Neural progenitor cell (in vitro differentiated cells): ENCODE results near the gene STK36. TPM values are rescaled to one million over a fixed set of nuclear protein-coding genes. Genes with fewer than 3 reads are reported as not detected.
A peak's percentile ranks its signal among the peaks of the same experiment; 100 is the strongest.
"Not testable (repeated sequence)": the region's sequence is repeated elsewhere in the genome, so short reads cannot be mapped to it uniquely, and the experiment has no call there.

Source experiments
- DNase-seq: peaks from one replicate; pipeline ENCODE4 v3.0.0-alpha.2; 2016; ENCODE audit warnings: low spot score
- H2AFZ ChIP-seq: fragments of 200-600 bp; sonication (generic); replicated peaks from 2 replicates; pipeline ENCODE4 v1.6.1; 2016; ENCODE audit warnings: antibody characterized with exemption
- H3F3A ChIP-seq: fragments of 200-600 bp; sonication (generic); 2 replicates; pipeline ENCODE4 v1.6.1; 2016; ENCODE audit warnings: antibody characterized with exemption, low read depth
- H3K27ac ChIP-seq: fragments of 200-600 bp; sonication (generic); 2 replicates; pipeline ENCODE4 v1.5.1; 2016; ENCODE audit warnings: mild to moderate bottlenecking
- H3K27me3 ChIP-seq: fragments of 200-600 bp; sonication (generic); 2 replicates; pipeline ENCODE4 v1.6.1; 2016; ENCODE audit warnings: mild to moderate bottlenecking, moderate library complexity
- H3K36me3 ChIP-seq: fragments of 200-600 bp; sonication (generic); 2 replicates; pipeline ENCODE4 v1.5.1; 2016
- H3K4me1 ChIP-seq: fragments of 200-600 bp; sonication (generic); 2 replicates; pipeline ENCODE4 v1.6.1; 2016; ENCODE audit warnings: mixed run types
- H3K4me2 ChIP-seq: fragments of 200-600 bp; sonication (generic); 2 replicates; pipeline ENCODE4 v1.6.1; 2016
- H3K4me3 ChIP-seq: fragments of 200-600 bp; sonication (generic); 2 replicates; pipeline ENCODE4 v1.5.1; 2016
- H3K79me2 ChIP-seq: fragments of 200-600 bp; sonication (generic); 2 replicates; pipeline ENCODE4 v1.6.1; 2016; ENCODE audit warnings: low read depth
- H3K9ac ChIP-seq: fragments of 200-600 bp; sonication (generic); 2 replicates; pipeline ENCODE4 v1.6.1; 2016
- H3K9me3 ChIP-seq: fragments of 200-600 bp; sonication (generic); 2 replicates; pipeline ENCODE4 v1.5.1; 2016; ENCODE audit warnings: low read depth
- H4K20me1 ChIP-seq: fragments of 200-600 bp; sonication (generic); 2 replicates; pipeline ENCODE4 v1.6.1; 2016; ENCODE audit warnings: low read depth
- H3K27ac Mint-ChIP-seq: 3 replicates; pipeline ENCODE4 v1.8.0; 2021; ENCODE audit warnings: mixed read lengths
- H3K27me3 Mint-ChIP-seq: 2 replicates; pipeline ENCODE4 v1.8.0; 2022; ENCODE audit warnings: low read depth, mild to moderate bottlenecking, inconsistent platforms, moderate library complexity, mixed read lengths; ENCODE audit not compliant: insufficient read depth
- H3K36me3 Mint-ChIP-seq: 3 replicates; pipeline ENCODE4 v1.8.0; 2021; ENCODE audit warnings: mixed read lengths
- H3K4me1 Mint-ChIP-seq: 3 replicates; pipeline ENCODE4 v1.8.0; 2021; ENCODE audit warnings: mixed read lengths
- H3K4me3 Mint-ChIP-seq: 3 replicates; pipeline ENCODE4 v1.8.0; 2021; ENCODE audit warnings: mild to moderate bottlenecking, moderate library complexity, mixed read lengths
- H3K9me3 Mint-ChIP-seq: 3 replicates; pipeline ENCODE4 v1.8.0; 2020; ENCODE audit warnings: mixed read lengths
- EZH2 ChIP-seq: fragments of 200-600 bp; sonication (generic); IDR thresholded peaks from 2 replicates; pipeline ENCODE4 v1.6.1; 2017; ENCODE audit warnings: antibody characterized with exemption, mild to moderate bottlenecking, moderate library complexity
- EZH2phosphoT487 ChIP-seq: fragments of 200-600 bp; sonication (generic); IDR thresholded peaks from 2 replicates; pipeline ENCODE4 v1.6.1; 2017; ENCODE audit warnings: antibody characterized with exemption
- total RNA-seq: library from RNA; depleted of rRNA; stranded (reverse); fragments of >200 nt; gene quantifications from 2 replicates; pipeline ENCODE4 v1.2.3, GENCODE V29; 2015; ENCODE audit warnings: low replicate concordance
- TF ChIP-seq, protein P1 (sequence below): fragments of 200-600 bp; sonication (generic); IDR thresholded peaks from 2 replicates; pipeline ENCODE4 v1.5.1; 2017; ENCODE audit warnings: antibody characterized with exemption, mild to moderate bottlenecking

The STK36 gene
- total RNA-seq, 1 donor from 2014 or later: 61.4 TPM

DNA sequence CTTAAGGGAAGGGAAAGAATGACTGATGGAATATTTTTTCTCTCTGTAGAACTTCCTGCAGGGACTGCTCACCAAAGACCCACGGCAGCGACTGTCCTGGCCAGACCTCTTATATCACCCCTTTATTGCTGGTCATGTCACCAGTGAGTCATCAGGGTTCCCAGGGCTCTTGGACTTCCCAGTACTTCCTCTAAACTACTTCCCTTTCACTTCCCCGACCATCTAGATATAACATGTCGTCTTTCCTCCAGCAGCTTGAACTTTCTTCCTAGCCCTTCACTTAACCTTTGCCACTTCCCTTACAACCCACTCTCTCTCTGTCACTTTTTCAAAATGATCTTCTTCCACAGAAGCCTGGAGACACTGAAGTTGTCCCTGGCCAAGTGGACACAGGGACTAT is 7.2 kb downstream of the STK36 start:
- H3K4me1 Mint-ChIP-seq: no peaks in the 10 kb centered on the region
- H3K27me3 Mint-ChIP-seq: peaks cover 3% of the 10 kb centered on the region
- no peak overlapping the region for H3K27ac Mint-ChIP-seq
- Histone ChIP-seq H3K27me3 (no peaks in the 10 kb centered on the region), H3F3A (no peaks in the 10 kb centered on the region), H3K9ac (no peak overlapping the region), H2AFZ (no peak overlapping the region), H3K4me2 (no peak overlapping the region), H3K9me3 (no peaks in the 10 kb centered on the region), H3K27ac (no peak overlapping the region), H3K36me3 (no peaks in the 10 kb centered on the region), H3K4me1 (no peaks in the 10 kb centered on the region), H3K79me2 (no peaks in the 10 kb centered on the region), H4K20me1 (no peaks in the 10 kb centered on the region), H3K4me3 (no peak overlapping the region)
- no peaks in the 10 kb centered on the region for H3K9me3 Mint-ChIP-seq
- TF ChIP-seq EZH2 (no peak), EZH2phosphoT487 (no peak)
- TF ChIP-seq, protein P1, sequence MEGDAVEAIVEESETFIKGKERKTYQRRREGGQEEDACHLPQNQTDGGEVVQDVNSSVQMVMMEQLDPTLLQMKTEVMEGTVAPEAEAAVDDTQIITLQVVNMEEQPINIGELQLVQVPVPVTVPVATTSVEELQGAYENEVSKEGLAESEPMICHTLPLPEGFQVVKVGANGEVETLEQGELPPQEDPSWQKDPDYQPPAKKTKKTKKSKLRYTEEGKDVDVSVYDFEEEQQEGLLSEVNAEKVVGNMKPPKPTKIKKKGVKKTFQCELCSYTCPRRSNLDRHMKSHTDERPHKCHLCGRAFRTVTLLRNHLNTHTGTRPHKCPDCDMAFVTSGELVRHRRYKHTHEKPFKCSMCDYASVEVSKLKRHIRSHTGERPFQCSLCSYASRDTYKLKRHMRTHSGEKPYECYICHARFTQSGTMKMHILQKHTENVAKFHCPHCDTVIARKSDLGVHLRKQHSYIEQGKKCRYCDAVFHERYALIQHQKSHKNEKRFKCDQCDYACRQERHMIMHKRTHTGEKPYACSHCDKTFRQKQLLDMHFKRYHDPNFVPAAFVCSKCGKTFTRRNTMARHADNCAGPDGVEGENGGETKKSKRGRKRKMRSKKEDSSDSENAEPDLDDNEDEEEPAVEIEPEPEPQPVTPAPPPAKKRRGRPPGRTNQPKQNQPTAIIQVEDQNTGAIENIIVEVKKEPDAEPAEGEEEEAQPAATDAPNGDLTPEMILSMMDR: no peak
- peaks cover 18% of the 10 kb centered on the region for H3K36me3 Mint-ChIP-seq
- no peak for DNase-seq
- H3K4me3 Mint-ChIP-seq: no peak overlapping the region

DNA sequence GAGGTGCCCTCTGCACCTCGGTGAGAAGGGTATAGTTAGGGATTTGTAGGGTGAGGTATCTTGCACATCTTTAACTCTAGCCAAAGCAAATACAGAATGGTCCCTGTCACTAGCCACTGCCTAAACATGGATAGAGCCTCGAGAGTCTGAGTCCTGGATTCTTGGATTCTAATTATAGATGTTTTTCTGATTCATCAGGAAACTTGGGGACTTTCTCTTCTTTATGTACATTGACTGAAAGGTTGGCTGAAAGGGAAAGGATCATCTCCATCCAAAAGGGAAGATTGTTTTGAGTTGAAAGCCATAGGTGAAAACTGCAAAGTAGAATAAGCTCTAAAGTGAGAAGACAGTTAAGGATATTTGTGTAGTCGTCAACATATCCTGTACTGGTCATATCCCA is 8.2 kb downstream of the STK36 start:
- H3K9me3 Mint-ChIP-seq: no peaks in the 10 kb centered on the region
- no peaks in the 10 kb centered on the region for H3K4me1 Mint-ChIP-seq
- H3K36me3 Mint-ChIP-seq: peaks cover 20% of the 10 kb centered on the region
- H3K9me3 ChIP-seq: no peaks in the 10 kb centered on the region
- TF ChIP-seq, protein P1: no peak
- TF ChIP-seq EZH2 (no peak), EZH2phosphoT487 (no peak)
- no peaks in the 10 kb centered on the region for H3K4me1 ChIP-seq
- H3K27ac Mint-ChIP-seq: no peak overlapping the region
- no peak overlapping the region for H3K4me3 ChIP-seq
- no peak overlapping the region for H3K4me3 Mint-ChIP-seq
- no peaks in the 10 kb centered on the region for H4K20me1 ChIP-seq
- H3K9ac ChIP-seq: no peak overlapping the region
- H3K27me3 Mint-ChIP-seq: peaks cover 3% of the 10 kb centered on the region
- H3K27me3 ChIP-seq: no peaks in the 10 kb centered on the region
- H3F3A ChIP-seq: peaks cover 4% of the 10 kb centered on the region
- DNase-seq: no peak
- H3K4me2 ChIP-seq: no peak overlapping the region
- H2AFZ ChIP-seq: no peak overlapping the region
- no peaks in the 10 kb centered on the region for H3K79me2 ChIP-seq
- H3K36me3 ChIP-seq: no peaks in the 10 kb centered on the region
- no peak overlapping the region for H3K27ac ChIP-seq

DNA sequence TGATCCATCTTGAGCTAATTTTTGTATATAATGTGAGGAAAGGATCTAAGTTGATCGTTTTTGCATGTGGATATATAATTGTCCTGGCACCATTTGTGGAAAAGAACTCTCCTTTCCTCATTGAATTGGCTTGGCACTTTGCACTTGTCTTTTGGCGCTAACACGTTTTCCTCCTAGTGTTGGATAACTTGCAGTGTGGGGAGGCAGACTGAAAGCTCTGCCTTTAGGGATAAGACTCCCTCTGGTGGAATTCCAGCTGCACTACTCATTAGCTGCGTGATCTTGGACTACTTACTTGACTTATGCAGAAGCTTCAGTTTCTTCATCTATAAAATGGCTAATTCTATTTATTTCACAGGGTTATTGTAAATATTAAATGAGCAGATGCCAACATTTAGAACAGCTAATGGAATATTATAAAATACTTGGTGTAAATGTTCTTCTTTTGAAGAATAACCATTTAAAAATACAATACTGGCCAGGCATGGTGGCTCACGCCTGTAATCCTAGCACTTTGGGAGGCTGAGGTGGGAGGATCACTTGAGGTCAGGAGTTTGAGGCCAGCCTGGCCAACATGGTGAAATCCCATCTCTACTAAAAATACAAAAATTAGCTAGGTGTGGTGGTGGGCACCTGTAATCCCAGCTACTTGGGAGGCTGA is 15.6 kb downstream of the STK36 start:
- H3K27ac ChIP-seq, H3K4me3 Mint-ChIP-seq, H4K20me1 ChIP-seq, H3K4me3 ChIP-seq, H3K79me2 ChIP-seq, H2AFZ ChIP-seq, H3K4me2 ChIP-seq, H3K9ac ChIP-seq, H3K4me1 Mint-ChIP-seq, H3K9me3 ChIP-seq, H3K27me3 ChIP-seq, H3K9me3 Mint-ChIP-seq, H3K36me3 ChIP-seq, H3K27ac Mint-ChIP-seq, H3K27me3 Mint-ChIP-seq, H3K4me1 ChIP-seq: not testable (repeated sequence)
- H3K36me3 Mint-ChIP-seq: peaks cover 18% of the 10 kb centered on the region
- peak; percentile 84 for DNase-seq
- peak; percentile 30 for TF ChIP-seq EZH2
- TF ChIP-seq, protein P1: peak; percentile 81
- H3F3A ChIP-seq: peaks cover 11% of the 10 kb centered on the region
